Hepatocyte (in vitro differentiated cells): ENCODE data around the gene LMOD2.

Source experiments
- EZH2 ChIP-seq: fragments of 200-600 bp; sonication (generic); IDR thresholded peaks from 2 replicates; pipeline ENCODE4 v1.6.1; 2016; ENCODE audit warnings: antibody characterized with exemption, mild to moderate bottlenecking, borderline replicate concordance
- EZH2phosphoT487 ChIP-seq: fragments of 200-600 bp; sonication (generic); IDR thresholded peaks from one replicate; pipeline ENCODE4 v1.6.1; 2018; ENCODE audit warnings: antibody characterized with exemption, mild to moderate bottlenecking, low read depth, moderate library complexity; ENCODE audit not compliant: unreplicated experiment, severe bottlenecking
- TF ChIP-seq, protein P1 (sequence below): fragments of 200-600 bp; sonication (generic); IDR thresholded peaks from 2 replicates; pipeline ENCODE4 v1.5.1; 2016; ENCODE audit warnings: antibody characterized with exemption, mild to moderate bottlenecking; ENCODE audit not compliant: poor library complexity

DNA sequence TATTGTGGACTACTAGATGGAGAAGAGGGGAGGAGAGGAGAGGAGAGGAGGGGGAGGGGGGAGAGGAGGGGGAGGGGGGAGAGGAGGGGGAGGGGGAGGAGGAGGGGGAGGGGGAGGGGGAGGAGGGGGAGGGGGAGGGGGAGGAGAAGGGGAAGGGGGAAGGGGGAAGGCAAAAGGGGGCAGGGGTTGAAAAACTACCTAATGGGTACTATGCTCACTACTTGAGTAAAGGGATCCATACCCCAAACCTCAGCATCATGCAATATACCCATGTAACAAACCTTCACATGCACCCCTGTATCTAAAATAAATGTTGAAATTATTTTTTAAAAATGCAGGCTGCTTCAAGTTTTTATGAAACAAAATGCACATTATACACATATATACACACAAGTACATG lies 15.1 kb upstream of the LMOD2 start:
- TF ChIP-seq, protein P1, sequence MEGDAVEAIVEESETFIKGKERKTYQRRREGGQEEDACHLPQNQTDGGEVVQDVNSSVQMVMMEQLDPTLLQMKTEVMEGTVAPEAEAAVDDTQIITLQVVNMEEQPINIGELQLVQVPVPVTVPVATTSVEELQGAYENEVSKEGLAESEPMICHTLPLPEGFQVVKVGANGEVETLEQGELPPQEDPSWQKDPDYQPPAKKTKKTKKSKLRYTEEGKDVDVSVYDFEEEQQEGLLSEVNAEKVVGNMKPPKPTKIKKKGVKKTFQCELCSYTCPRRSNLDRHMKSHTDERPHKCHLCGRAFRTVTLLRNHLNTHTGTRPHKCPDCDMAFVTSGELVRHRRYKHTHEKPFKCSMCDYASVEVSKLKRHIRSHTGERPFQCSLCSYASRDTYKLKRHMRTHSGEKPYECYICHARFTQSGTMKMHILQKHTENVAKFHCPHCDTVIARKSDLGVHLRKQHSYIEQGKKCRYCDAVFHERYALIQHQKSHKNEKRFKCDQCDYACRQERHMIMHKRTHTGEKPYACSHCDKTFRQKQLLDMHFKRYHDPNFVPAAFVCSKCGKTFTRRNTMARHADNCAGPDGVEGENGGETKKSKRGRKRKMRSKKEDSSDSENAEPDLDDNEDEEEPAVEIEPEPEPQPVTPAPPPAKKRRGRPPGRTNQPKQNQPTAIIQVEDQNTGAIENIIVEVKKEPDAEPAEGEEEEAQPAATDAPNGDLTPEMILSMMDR = no peak
- TF ChIP-seq EZH2phosphoT487 (no peak), EZH2 (no peak)
